ENCODE results near the gene FHIP1A.
"Not testable (repeated sequence)": the region's sequence is repeated elsewhere in the genome, so short reads cannot be mapped to it uniquely, and the experiment has no call there.

Gene FHIP1A

DNA sequence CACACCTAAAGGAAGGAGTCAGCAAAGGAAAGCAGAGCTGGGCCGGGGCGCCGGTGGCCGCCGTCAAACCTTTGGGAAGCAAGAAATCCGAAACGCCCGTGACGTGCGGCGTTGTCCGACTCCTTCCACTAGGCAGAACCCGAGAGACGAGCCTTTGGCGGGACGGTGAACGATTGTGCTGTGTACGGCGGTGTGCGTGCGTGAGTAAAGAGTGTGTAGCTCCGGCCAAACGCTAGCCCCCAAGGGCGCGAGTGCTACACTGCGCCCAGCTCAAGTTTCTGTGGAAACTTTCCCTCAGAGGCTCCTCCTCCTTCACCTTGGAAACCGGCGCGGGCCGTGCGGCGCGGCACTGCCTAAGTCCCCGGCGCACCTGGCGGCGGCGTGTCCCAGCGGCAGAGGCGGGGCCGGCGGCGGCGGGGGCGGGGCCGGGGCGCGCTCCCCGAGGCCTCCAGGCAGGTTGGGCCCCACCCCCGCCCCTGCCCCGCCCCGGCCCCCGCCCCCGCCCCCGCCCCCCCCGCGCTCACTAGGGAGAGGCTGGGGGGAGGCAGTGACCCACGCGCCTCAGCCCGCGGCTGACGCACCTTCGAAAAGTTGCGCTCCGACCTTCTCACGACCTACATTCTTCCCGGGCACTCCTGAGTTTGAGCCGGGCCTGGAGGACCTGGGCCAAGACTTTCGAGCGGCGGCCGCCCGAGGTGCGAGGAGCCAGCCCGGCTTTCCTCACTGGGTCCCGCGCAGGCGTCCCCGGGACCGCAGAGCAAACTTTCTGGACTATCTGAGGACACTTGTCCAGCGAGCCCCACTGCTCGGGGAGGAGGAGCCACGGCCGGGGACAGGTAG, at the start of gene FHIP1A:
TSS of gene FHIP1A (plus strand) at position 547 of the 840 bp plus-strand sequence. CDS start 157,084 bp downstream, outside the sequence.
- TF ChIP-seq, protein P1, sequence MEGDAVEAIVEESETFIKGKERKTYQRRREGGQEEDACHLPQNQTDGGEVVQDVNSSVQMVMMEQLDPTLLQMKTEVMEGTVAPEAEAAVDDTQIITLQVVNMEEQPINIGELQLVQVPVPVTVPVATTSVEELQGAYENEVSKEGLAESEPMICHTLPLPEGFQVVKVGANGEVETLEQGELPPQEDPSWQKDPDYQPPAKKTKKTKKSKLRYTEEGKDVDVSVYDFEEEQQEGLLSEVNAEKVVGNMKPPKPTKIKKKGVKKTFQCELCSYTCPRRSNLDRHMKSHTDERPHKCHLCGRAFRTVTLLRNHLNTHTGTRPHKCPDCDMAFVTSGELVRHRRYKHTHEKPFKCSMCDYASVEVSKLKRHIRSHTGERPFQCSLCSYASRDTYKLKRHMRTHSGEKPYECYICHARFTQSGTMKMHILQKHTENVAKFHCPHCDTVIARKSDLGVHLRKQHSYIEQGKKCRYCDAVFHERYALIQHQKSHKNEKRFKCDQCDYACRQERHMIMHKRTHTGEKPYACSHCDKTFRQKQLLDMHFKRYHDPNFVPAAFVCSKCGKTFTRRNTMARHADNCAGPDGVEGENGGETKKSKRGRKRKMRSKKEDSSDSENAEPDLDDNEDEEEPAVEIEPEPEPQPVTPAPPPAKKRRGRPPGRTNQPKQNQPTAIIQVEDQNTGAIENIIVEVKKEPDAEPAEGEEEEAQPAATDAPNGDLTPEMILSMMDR (IDR thresholded peaks at IDR 0.05; ENCODE audit: extremely low read depth, missing control alignments): no peak
- peak; percentile 89 for DNase-seq (ENCODE audit: low spot score)

DNA sequence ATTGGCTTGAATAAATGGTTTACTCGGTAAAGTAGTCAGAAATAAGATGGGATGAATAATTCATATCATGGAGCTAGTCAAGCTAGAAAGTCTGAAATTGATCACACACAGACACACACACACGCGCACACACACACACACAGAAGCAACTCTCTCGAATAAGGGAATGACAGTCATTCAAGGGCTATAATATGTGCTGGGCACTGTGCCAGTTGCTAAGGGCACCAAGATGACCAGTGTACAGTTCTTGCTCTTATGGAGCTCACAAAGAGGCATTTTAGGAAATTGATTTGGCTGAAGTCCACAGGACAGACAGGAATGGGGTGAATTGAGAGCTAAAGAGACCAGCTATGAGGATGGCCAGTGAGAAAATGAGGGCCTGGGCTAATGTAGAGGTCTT, 49.4 kb upstream of the FHIP1A start:
- TF ChIP-seq, protein P1 (IDR thresholded peaks at IDR 0.05; ENCODE audit: extremely low read depth, missing control alignments): no peak
- DNase-seq (ENCODE audit: low spot score): no peak

DNA sequence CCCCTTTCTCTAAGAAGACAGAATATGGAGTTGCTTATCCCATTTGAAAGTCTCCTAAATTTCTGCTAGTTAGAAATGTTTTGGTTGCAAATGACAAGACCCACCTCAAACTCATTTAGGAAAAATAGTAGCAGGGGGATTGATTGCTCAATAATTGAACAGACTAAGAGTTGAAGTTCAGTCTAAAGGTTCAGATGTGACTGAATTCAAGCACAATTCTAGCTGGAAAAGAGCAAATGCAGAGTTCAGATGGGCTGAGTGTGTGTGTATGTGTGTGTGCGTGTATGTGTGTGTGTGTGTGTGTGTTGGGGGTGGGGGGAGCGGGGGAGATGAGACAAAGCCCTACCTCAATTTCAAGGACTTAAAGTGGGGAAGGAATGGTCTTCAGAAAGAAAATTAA, 47.9 kb upstream of the FHIP1A start:
- TF ChIP-seq, protein P1 (IDR thresholded peaks at IDR 0.05; ENCODE audit: extremely low read depth, missing control alignments): no peak
- no peak for DNase-seq (ENCODE audit: low spot score)

DNA sequence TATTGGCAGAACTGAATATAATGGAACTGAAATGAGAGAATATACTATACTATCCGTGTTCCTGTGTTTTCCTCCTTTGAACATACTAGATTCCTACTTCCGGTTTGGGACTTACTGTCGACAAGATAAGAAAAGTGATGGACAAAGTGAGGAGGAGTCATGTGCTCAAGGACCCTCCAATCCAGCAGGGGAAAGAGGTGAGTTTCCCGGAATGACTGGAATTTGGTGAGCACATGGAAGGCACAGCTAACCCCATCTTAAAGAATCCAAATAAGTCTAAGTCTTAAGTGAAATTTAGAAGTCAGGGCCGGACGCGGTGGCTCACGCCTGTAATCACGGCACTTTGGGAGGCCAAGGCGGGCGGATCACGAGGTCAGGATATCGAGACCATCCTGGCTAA, 47.0 kb upstream of the FHIP1A start:
- TF ChIP-seq, protein P1 (IDR thresholded peaks at IDR 0.05; ENCODE audit: extremely low read depth, missing control alignments): no peak
- no peak for DNase-seq (ENCODE audit: low spot score)

DNA sequence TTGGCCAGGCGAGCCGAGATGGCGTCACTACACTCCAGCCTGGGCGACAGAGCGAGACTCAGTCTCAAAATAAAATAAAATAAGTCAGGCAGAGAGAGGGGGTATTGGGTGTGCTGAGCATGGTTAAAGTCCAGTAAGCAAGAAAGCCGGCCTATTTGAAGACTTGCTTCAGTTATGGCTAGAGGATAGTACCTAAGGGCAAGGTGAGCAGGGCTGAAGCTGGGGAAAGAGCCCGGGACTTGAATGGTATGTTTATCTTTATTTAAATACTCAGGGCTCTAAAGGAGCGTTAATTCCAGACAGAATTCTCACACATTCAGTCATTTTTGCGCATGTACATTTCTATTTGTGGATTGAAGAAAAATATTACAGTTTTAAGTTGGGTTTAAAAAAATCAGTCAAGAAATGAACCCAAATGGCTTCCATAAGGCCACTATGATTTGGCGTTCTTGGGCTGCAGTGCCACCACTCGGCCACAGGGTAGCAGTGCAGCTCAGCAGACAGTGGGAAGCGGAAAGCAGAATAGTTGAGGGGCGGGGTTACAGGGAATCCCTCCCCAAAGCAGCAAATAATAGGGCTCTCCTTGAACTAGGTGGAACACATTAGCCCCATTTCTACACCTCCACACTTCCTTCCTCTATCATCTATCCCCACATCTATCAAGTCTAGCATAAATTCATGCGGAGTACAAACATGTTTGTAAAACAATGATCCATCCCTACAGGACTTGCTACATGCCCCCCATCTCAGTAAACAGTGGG, 46.4 kb upstream of the FHIP1A start:
- TF ChIP-seq, protein P1 (IDR thresholded peaks at IDR 0.05; ENCODE audit: extremely low read depth, missing control alignments): peak; percentile 97
- DNase-seq (ENCODE audit: low spot score): peak; percentile 81

DNA sequence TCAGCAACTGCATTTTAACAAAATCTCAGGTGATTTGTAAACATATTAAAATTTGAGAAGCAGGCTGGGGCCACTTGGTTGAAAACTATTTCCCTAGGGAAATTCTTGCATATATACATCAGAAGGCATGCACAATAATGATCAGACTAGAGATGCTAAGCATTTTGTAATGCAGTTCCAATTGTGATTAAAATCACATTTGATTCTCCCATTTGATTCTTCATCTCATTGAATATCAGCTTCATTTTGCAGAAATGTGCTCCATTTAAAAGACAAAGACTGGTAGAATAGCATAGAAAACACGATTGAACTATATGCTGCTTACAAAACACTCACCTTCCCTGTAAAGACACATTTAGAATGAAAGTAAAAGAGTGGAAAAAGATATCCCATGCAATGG, 32.4 kb upstream of the FHIP1A start:
- DNase-seq (ENCODE audit: low spot score): no peak
- TF ChIP-seq, protein P1 (IDR thresholded peaks at IDR 0.05; ENCODE audit: extremely low read depth, missing control alignments): no peak

DNA sequence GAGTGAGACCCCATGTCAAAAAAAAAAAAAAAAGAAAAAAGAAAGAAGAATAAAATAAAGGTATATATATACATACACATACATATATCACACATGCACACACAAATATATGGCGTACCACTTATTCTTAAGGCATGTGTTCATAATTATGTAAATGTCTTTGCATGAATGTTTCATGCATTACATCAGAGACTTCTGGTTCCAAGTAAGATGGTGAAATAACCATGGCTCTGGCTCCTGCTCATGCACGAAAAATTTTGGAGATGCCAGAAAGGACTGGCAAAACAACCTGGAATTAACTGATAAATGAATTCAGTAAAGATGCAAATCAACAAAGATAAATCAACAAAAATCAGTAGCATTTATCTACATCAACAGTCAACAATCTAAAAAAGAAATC, 19.7 kb upstream of the FHIP1A start:
- no peak for DNase-seq (ENCODE audit: low spot score)
- TF ChIP-seq, protein P1 (IDR thresholded peaks at IDR 0.05; ENCODE audit: extremely low read depth, missing control alignments): no peak

DNA sequence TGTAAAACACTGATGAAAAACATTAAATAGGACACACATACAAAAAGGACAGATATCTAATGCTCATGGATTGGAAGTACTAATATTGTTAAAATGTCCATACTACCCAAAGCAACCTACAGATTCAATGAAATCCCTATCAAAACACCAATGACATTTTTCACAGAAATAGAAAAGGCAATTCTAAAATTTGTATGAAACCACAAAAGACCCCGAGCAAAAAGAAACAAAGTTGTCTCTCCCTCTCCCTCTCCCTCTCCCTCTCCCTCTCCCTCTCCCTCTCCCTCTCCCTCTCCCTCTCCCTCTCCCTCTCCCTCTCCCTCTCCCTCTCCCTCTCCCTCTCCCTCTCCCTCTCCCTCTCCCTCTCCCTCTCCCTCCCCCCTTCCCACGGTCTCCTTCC, 19.2 kb upstream of the FHIP1A start:
- DNase-seq (ENCODE audit: low spot score): not testable (repeated sequence)

All from GM20000 (cell line).